Vagina (tissue), 2 donors: ENCODE results near the gene TMEM154.

ENCODE experiments used
- CTCF ChIP-seq, 3 experiments: fragments of 450-650 bp in 2 of 3; fragments of 200-600 bp in 1 of 3; sonication (generic) in 1 of 3; IDR thresholded peaks; one replicate each; pipeline ENCODE4 v1.5.1; 2017 to 2019; ENCODE audit warnings: antibody characterized with exemption in 3 of 3, mild to moderate bottlenecking in 2 of 3, moderate library complexity in 2 of 3
- POLR2A ChIP-seq, 2 donors: fragments of 450-650 bp; IDR thresholded peaks; one replicate each; pipeline ENCODE4 v1.6.1; 2017; ENCODE audit warnings: antibody characterized with exemption in 2 of 2, mild to moderate bottlenecking in 2 of 2, moderate library complexity in 2 of 2
- POLR2AphosphoS5 ChIP-seq, 2 donors: sonication (generic); formaldehyde crosslinking; IDR thresholded peaks; one replicate each; pipeline ENCODE4 v1.9.0; 2017; ENCODE audit warnings: antibody characterized with exemption in 2 of 2, mild to moderate bottlenecking in 2 of 2, low read depth in 1 of 2; ENCODE audit not compliant: insufficient read depth in 1 of 2

- TF ChIP-seq CTCF (IDR thresholded peaks at IDR 0.05) (no peak), POLR2A (IDR thresholded peaks at IDR 0.05) (no peak), POLR2AphosphoS5 (IDR thresholded peaks at IDR 0.05; ENCODE audit: insufficient read depth in 1 of 2, low read depth in 1 of 2) (no peak)
Observed at GRCh38 chr4:152707632-152708031, 27.8 kb upstream of the TMEM154 start.
